22Rv1 (cell line): ENCODE data around the gene FARS2.

Source experiments
- ZFX ChIP-seq: fragments of 450-650 bp; IDR thresholded peaks from 2 replicates; pipeline ENCODE4 v1.6.1; 2017; ENCODE audit warnings: antibody characterized with exemption, borderline replicate concordance
- TF ChIP-seq, protein P1 (sequence below): fragments of 450-650 bp; IDR thresholded peaks from 2 replicates; pipeline ENCODE4 v1.5.1; 2017; ENCODE audit warnings: mild to moderate bottlenecking

DNA sequence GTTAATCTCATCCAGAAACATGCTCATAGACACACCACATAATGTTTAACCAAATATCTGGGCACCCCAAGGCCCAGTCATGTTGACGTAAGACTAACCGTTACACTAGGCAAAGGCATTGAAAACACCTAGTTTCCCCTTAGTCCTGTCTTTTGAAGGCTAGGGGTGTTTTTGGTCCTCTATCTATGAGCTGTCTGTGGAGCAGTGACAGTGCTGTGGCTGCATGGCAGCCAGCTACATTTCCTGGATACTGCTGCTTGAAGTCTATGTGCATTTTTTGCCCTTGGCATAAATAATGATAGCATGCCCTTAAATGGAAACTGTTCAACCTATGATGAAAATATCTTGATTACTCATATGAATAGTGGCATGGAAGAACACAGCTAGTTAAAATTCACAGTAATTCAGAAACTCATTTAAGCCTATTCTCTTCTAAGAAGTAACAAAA, 18.6 kb downstream of the FARS2 start:
- TF ChIP-seq, protein P1, sequence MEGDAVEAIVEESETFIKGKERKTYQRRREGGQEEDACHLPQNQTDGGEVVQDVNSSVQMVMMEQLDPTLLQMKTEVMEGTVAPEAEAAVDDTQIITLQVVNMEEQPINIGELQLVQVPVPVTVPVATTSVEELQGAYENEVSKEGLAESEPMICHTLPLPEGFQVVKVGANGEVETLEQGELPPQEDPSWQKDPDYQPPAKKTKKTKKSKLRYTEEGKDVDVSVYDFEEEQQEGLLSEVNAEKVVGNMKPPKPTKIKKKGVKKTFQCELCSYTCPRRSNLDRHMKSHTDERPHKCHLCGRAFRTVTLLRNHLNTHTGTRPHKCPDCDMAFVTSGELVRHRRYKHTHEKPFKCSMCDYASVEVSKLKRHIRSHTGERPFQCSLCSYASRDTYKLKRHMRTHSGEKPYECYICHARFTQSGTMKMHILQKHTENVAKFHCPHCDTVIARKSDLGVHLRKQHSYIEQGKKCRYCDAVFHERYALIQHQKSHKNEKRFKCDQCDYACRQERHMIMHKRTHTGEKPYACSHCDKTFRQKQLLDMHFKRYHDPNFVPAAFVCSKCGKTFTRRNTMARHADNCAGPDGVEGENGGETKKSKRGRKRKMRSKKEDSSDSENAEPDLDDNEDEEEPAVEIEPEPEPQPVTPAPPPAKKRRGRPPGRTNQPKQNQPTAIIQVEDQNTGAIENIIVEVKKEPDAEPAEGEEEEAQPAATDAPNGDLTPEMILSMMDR: no peak
- TF ChIP-seq ZFX: no peak
